Measurements from ENCODE around the gene MAGEF1.

MAGEF1 gene

GRCh38 chr3:184691397-184692231 lies 20.2 kb downstream of the MAGEF1 start:
- Histone ChIP-seq H3K9me2 (replicated peaks; ENCODE audit: insufficient read depth, low read length) (no peaks in the 10 kb centered on the region), H3K27me3 (ENCODE audit: low read length) (no peaks in the 10 kb centered on the region), H3K9me3 (ENCODE audit: insufficient read depth, low read length) (no peaks in the 10 kb centered on the region), H4K20me1 (ENCODE audit: low read depth, low read length) (no peaks in the 10 kb centered on the region), H3K9ac (ENCODE audit: low read length) (no peak overlapping the region), H2AFZ (ENCODE audit: low read depth, low read length, severe bottlenecking) (no peak overlapping the region), H3K36me3 (ENCODE audit: low read length) (no peaks in the 10 kb centered on the region), H3K79me2 (ENCODE audit: insufficient read depth, low read length) (no peaks in the 10 kb centered on the region), H3K27ac (ENCODE audit: low read depth, low read length) (no peak overlapping the region), H3K4me3 (ENCODE audit: insufficient read depth, low read length, poor library complexity, severe bottlenecking) (no peak overlapping the region), H3K4me2 (ENCODE audit: low read depth, low read length, poor library complexity, severe bottlenecking) (no peak overlapping the region), H3F3A (ENCODE audit: insufficient read depth) (no peaks in the 10 kb centered on the region)
- no peak for TF ChIP-seq EZH2phosphoT487 (conservative IDR thresholded peaks at IDR 0.05; ENCODE audit: low read length)
- no peak for TF ChIP-seq CTCF (IDR thresholded peaks at IDR 0.05; ENCODE audit: insufficient read depth, low read length, poor library complexity, severe bottlenecking)

GRCh38 chr3:184690192-184690883 lies 21.5 kb downstream of the MAGEF1 start:
- Histone ChIP-seq H3K9me3 (ENCODE audit: insufficient read depth, low read length) (no peaks in the 10 kb centered on the region), H3K27ac (ENCODE audit: low read depth, low read length) (no peak overlapping the region), H3K79me2 (ENCODE audit: insufficient read depth, low read length) (no peaks in the 10 kb centered on the region), H3K9me2 (replicated peaks; ENCODE audit: insufficient read depth, low read length) (no peaks in the 10 kb centered on the region), H3K4me2 (ENCODE audit: low read depth, low read length, poor library complexity, severe bottlenecking) (no peak overlapping the region), H3K27me3 (ENCODE audit: low read length) (no peaks in the 10 kb centered on the region), H3K9ac (ENCODE audit: low read length) (no peak overlapping the region), H3F3A (ENCODE audit: insufficient read depth) (no peaks in the 10 kb centered on the region), H3K36me3 (ENCODE audit: low read length) (no peaks in the 10 kb centered on the region), H2AFZ (ENCODE audit: low read depth, low read length, severe bottlenecking) (no peak overlapping the region), H4K20me1 (ENCODE audit: low read depth, low read length) (no peaks in the 10 kb centered on the region), H3K4me3 (ENCODE audit: insufficient read depth, low read length, poor library complexity, severe bottlenecking) (no peak overlapping the region)
- TF ChIP-seq CTCF (IDR thresholded peaks at IDR 0.05; ENCODE audit: insufficient read depth, low read length, poor library complexity, severe bottlenecking) (no peak), EZH2phosphoT487 (conservative IDR thresholded peaks at IDR 0.05; ENCODE audit: low read length) (no peak)

GRCh38 chr3:184688882-184689271 lies 23.0 kb downstream of the MAGEF1 start:
- H3K27ac ChIP-seq (ENCODE audit: low read depth, low read length) = no peak overlapping the region
- no peaks in the 10 kb centered on the region for H3K36me3 ChIP-seq (ENCODE audit: low read length)
- TF ChIP-seq CTCF (IDR thresholded peaks at IDR 0.05; ENCODE audit: insufficient read depth, low read length, poor library complexity, severe bottlenecking) (no peak), EZH2phosphoT487 (conservative IDR thresholded peaks at IDR 0.05; ENCODE audit: low read length) (no peak)
- no peaks in the 10 kb centered on the region for H4K20me1 ChIP-seq (ENCODE audit: low read depth, low read length)
- no peaks in the 10 kb centered on the region for H3K79me2 ChIP-seq (ENCODE audit: insufficient read depth, low read length)
- H3K9me3 ChIP-seq (ENCODE audit: insufficient read depth, low read length) = no peaks in the 10 kb centered on the region
- H3K9ac ChIP-seq (ENCODE audit: low read length) = no peak overlapping the region
- H3K27me3 ChIP-seq (ENCODE audit: low read length) = no peaks in the 10 kb centered on the region
- no peaks in the 10 kb centered on the region for H3K9me2 ChIP-seq (replicated peaks; ENCODE audit: insufficient read depth, low read length)
- H3K4me3 ChIP-seq (ENCODE audit: insufficient read depth, low read length, poor library complexity, severe bottlenecking) = no peak overlapping the region
- H3F3A ChIP-seq (ENCODE audit: insufficient read depth) = no peaks in the 10 kb centered on the region
- H3K4me2 ChIP-seq (ENCODE audit: low read depth, low read length, poor library complexity, severe bottlenecking) = no peak overlapping the region
- no peak overlapping the region for H2AFZ ChIP-seq (ENCODE audit: low read depth, low read length, severe bottlenecking)
